GM13976 (cell line): Measurements from ENCODE around the gene CXorf58.
"Not testable (repeated sequence)": the region's sequence is repeated elsewhere in the genome, so short reads cannot be mapped to it uniquely, and the experiment has no call there.

Experiments
- DNase-seq: peaks from one replicate; pipeline ENCODE4 v3.0.0; 2012; ENCODE audit warnings: low spot score
- CTCF ChIP-seq: IDR thresholded peaks from 2 replicates; pipeline ENCODE4 v1.5.1; 2012; ENCODE audit warnings: borderline replicate concordance, mild to moderate bottlenecking; ENCODE audit not compliant: insufficient read depth; ENCODE audit errors: extremely low read depth, missing control alignments, control extremely low read depth
- in situ Hi-C: fragments of 300-500 bp; cut with MboI; formaldehyde crosslinking; loops from one replicate; pipeline ENCODE4 v1.12.0; 2022; ENCODE audit warnings: low sequenced_read_pairs, mixed read lengths, inconsistent platforms; ENCODE audit not compliant: unreplicated experiment

The CXorf58 gene

GRCh38 chrX:23888887-23889501, 18.8 kb upstream of the CXorf58 start:
- DNase-seq, result no peak
- no peak for TF ChIP-seq CTCF
- in situ Hi-C loops, result no loop called here

GRCh38 chrX:23890933-23891332, 16.9 kb upstream of the CXorf58 start:
- DNase-seq, result no peak
- no peak for TF ChIP-seq CTCF
- in situ Hi-C loops, result no loop called here

GRCh38 chrX:23894993-23895392, 12.8 kb upstream of the CXorf58 start:
- DNase-seq, in situ Hi-C loops: not testable (repeated sequence)

GRCh38 chrX:23896539-23896938, 11.3 kb upstream of the CXorf58 start:
- DNase-seq, in situ Hi-C loops: not testable (repeated sequence)

GRCh38 chrX:23896981-23897380, 10.8 kb upstream of the CXorf58 start:
- TF ChIP-seq CTCF, result no peak
- DNase-seq, result no peak
- in situ Hi-C loops, result no loop called here

- no peak for TF ChIP-seq CTCF
- DNase-seq, result no peak
- in situ Hi-C loops, result no loop called here
Observed at GRCh38 chrX:23898412-23898959, 9.3 kb upstream of the CXorf58 start.

- no peak for DNase-seq
- no peak for TF ChIP-seq CTCF
- in situ Hi-C loops, result loop anchor here (5.0 to 25.0 kb wide), 3 partner anchors 126 to 337 kb away; no protein-coding TSS in a partner anchor
Observed at GRCh38 chrX:23900220-23900797, 7.5 kb upstream of the CXorf58 start.

- DNase-seq, result no peak
- in situ Hi-C loops, result loop anchor here (5.0 to 25.0 kb wide), 3 partner anchors 126 to 336 kb away; no protein-coding TSS in a partner anchor
- TF ChIP-seq CTCF, result no peak
Observed at GRCh38 chrX:23901060-23901459, 6.7 kb upstream of the CXorf58 start.
